NT2/D1 (cell line): ENCODE data around the gene CADPS2.

Experiments used
- DNase-seq: peaks from one replicate; pipeline ENCODE4 v3.0.0-alpha.2; 2011; ENCODE audit warnings: low read depth, low spot score
- H3K27me3 ChIP-seq: 2 replicates; pipeline ENCODE4 v1.6.0; 2011; ENCODE audit warnings: mild to moderate bottlenecking; ENCODE audit not compliant: insufficient read length, insufficient read depth
- H3K36me3 ChIP-seq: 2 replicates; pipeline ENCODE4 v1.6.1; 2011; ENCODE audit warnings: mild to moderate bottlenecking, low read length, mixed read lengths; ENCODE audit not compliant: insufficient read depth, insufficient read length
- H3K4me1 ChIP-seq: 2 replicates; pipeline ENCODE4 v1.5.1; 2011; ENCODE audit not compliant: insufficient read depth, insufficient read length
- H3K4me3 ChIP-seq: 2 replicates; pipeline ENCODE4 v1.5.1; 2011; ENCODE audit warnings: low read depth; ENCODE audit not compliant: insufficient read length
- H3K9ac ChIP-seq: 2 replicates; pipeline ENCODE4 v1.6.0; 2011; ENCODE audit warnings: low read depth; ENCODE audit not compliant: insufficient read length
- H3K9me3 ChIP-seq: 2 replicates; pipeline ENCODE4 v1.5.1; 2011; ENCODE audit warnings: mild to moderate bottlenecking, low read length; ENCODE audit not compliant: insufficient read depth
- SUZ12 ChIP-seq: IDR thresholded peaks from 2 replicates; pipeline ENCODE4 v1.6.1; 2011; ENCODE audit not compliant: insufficient read length, insufficient read depth; ENCODE audit errors: extremely low read depth
- YY1 ChIP-seq: IDR thresholded peaks from 2 replicates; pipeline ENCODE4 v1.6.1; 2011; ENCODE audit not compliant: insufficient read length, insufficient read depth
- ZNF274 ChIP-seq: IDR thresholded peaks from 2 replicates; pipeline ENCODE4 v1.6.1; 2011; ENCODE audit warnings: mild to moderate bottlenecking, low read depth, low read length

Gene CADPS2

DNA sequence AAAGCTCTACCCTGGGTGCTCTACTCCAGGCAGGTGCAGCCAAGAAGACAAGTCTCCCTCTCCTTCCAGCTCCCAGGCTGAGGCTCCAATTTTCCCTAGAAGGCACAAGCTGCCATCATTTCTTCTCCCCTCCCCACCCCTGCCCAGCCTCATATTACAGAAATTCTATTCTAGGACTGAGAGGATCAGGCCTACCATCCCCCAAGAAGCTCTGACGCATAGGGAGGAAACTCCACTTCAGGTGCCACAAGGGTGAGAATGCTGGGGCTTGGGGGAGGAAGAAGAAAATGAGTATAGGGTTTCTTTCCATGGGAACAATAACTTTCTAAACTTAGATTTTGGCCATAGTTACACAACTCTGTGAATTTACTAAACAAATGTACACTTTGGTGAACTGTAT, 617.0 kb downstream of the CADPS2 start:
- no peaks in the 10 kb centered on the region for H3K36me3 ChIP-seq
- TF ChIP-seq SUZ12, result no peak
- TF ChIP-seq ZNF274, result no peak
- no peak for TF ChIP-seq YY1

More for the DNA sequence above, 617.0 kb downstream of the CADPS2 start:
- Histone ChIP-seq H3K4me3 (no peak overlapping the region), H3K9ac (no peak overlapping the region), H3K4me1 (no peaks in the 10 kb centered on the region), H3K27me3 (no peaks in the 10 kb centered on the region), H3K9me3 (no peaks in the 10 kb centered on the region)
- DNase-seq, result no peak
